K562 (cell line): Measurements from ENCODE around the gene TVP23A. TPM values are rescaled to one million over a fixed set of nuclear protein-coding genes. Genes with fewer than 3 reads are reported as not detected.

ENCODE experiments used
- ATF3 ChIP-seq, 2 experiments: fragments of 450-650 bp in 1 of 2; sonication (generic) in 1 of 2; formaldehyde crosslinking in 1 of 2; IDR thresholded peaks in 1 of 2; conservative IDR thresholded peaks in 1 of 2; 2 replicates each; pipeline versions ENCODE4 v1.6.1 to v1.8.1; 2016 to 2023; ENCODE audit warnings: mild to moderate bottlenecking in 2 of 2, moderate library complexity in 2 of 2, inconsistent platforms in 1 of 2, missing genetic modification reagents in 1 of 2
- CBFA2T3 ChIP-seq: fragments of 450-650 bp; IDR thresholded peaks from 2 replicates; pipeline ENCODE4 v1.6.1; 2017
- CBFB ChIP-seq: sonication (generic); formaldehyde crosslinking; IDR thresholded peaks from 2 replicates; pipeline ENCODE4 v1.4.0; 2020; ENCODE audit warnings: mild to moderate bottlenecking, missing genetic modification reagents
- CHD7 ChIP-seq: fragments of 200-600 bp; sonication (generic); IDR thresholded peaks from one replicate; pipeline ENCODE4 v1.6.1; 2012; ENCODE audit warnings: mild to moderate bottlenecking, low read depth, low read length, inconsistent platforms
- GTF2B ChIP-seq: IDR thresholded peaks from 2 replicates; pipeline ENCODE4 v1.6.1; 2011; ENCODE audit not compliant: insufficient read length; ENCODE audit errors: extremely low read depth
- KDM5B ChIP-seq: fragments of 200-600 bp; sonication (generic); IDR thresholded peaks from 2 replicates; pipeline ENCODE4 v1.6.1; 2012; ENCODE audit warnings: low read depth, mild to moderate bottlenecking, moderate library complexity, low read length, control low read depth, inconsistent platforms; ENCODE audit not compliant: insufficient replicate concordance
- MEIS2 ChIP-seq: fragments of 450-650 bp; IDR thresholded peaks from 2 replicates; pipeline ENCODE4 v1.6.1; 2014; ENCODE audit warnings: mild to moderate bottlenecking; ENCODE audit not compliant: partially characterized antibody
- NFYB ChIP-seq: IDR thresholded peaks from 2 replicates; pipeline ENCODE4 v1.6.1; 2011; ENCODE audit warnings: mild to moderate bottlenecking, moderate library complexity; ENCODE audit not compliant: insufficient read length; ENCODE audit errors: extremely low read depth
- PTRF ChIP-seq: fragments of 450-650 bp; IDR thresholded peaks from 2 replicates; pipeline ENCODE4 v1.6.1; 2016; ENCODE audit warnings: mild to moderate bottlenecking, missing genetic modification characterization, missing compliant biosample characterization
- PURB ChIP-seq: sonication (generic); formaldehyde crosslinking; IDR thresholded peaks from 2 replicates; pipeline ENCODE4 v1.9.0; 2021; ENCODE audit warnings: low read depth, mild to moderate bottlenecking, missing genetic modification reagents
- RNF2 ChIP-seq: sonication (generic); IDR thresholded peaks from 2 replicates; pipeline ENCODE4 v1.6.1; 2016
- ZNF174 ChIP-seq: fragments of 250-450 bp; sonication (Bioruptor Pico); IDR thresholded peaks from 2 replicates; pipeline ENCODE4 v1.4.0; 2020; ENCODE audit warnings: mild to moderate bottlenecking
- ZNF717 ChIP-seq: fragments of 250-450 bp; sonication (Bioruptor Pico); IDR thresholded peaks from 2 replicates; pipeline ENCODE4 v1.5.0; 2021
- polyA plus RNA-seq, 8 experiments: library from polyadenylated mRNA; depleted of rRNA in 4 of 8; stranded (reverse) in 5 of 8; unstranded in 3 of 8; fragments of >200 nt; fragmentation: Nextera tagmentation in 2 of 8; fragmentation: Illumina TruSeq in 1 of 8; extraction: Ambion mirVana in 2 of 8; extraction: Trizol in 1 of 8; gene quantifications; 2 replicates each; pipeline versions ENCODE4 v1.2.1 to v1.2.3, GENCODE V29; 2011 to 2014; ENCODE audit warnings: inconsistent platforms in 1 of 8, missing spikeins in 1 of 8
- total RNA-seq, 7 experiments: library from RNA; depleted of rRNA in 6 of 7; stranded (reverse); fragments of >200 nt in 6 of 7; fragmentation: Illumina TruSeq in 2 of 7; extraction: Trizol in 2 of 7; gene quantifications; 2 replicates each; pipeline versions ENCODE4 v1.2.1 to v1.2.3, GENCODE V29; 2011 to 2021; ENCODE audit warnings: low replicate concordance in 1 of 7

TVP23A gene
- total and polyA plus RNA-seq, 9 of the 15 experiments (the other 6 are each of a cell fraction or from before 2014, with no cell fraction given) = 0.04 to 0.77 (median 0.10) TPM; not detected in 3

DNA sequence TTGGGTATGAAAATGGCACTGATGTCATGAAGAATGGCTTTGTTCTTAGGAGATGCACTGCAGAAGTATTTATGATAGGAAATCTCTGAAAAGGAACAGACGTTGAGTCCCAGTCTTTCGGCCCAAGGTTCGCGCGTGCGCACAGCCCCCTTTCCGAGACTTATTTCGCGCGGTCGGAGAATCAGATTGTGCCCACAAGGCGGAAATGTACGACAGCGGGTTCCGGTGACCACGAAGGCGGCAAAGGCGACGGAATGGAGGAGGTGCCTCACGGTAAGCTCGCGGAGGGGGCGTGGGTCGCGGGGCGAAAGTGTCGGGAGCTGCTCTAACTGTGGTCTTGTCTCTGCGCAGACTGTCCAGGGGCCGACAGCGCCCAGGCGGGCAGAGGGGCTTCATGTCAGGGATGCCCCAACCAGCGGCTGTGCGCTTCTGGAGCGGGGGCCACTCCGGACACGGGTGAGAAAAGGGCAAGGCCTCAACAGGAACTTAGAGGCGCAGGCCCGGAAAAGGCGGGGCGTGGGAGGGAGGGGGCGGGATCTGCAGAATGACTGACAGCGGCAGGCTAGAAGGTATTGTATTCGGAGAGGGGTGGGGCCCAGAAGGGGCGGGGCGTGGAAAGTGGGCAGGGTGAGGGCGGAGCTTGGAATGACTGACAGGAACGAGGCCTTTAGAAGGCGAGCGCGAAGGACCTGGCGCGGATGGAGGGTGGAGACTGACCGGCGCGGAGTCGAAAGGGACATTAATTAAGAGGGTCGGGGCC, 74.8 kb downstream of the TVP23A start, which contains the start of gene NUBP1 (continued):
- no peak for TF ChIP-seq CBFB (CRISPR knock-in tag)
- TF ChIP-seq GTF2B = no peak
- TF ChIP-seq RNF2 = no peak
- TF ChIP-seq PTRF (tag) = no peak
- TF ChIP-seq CBFA2T3 = no peak
- TF ChIP-seq CHD7 = no peak
- TF ChIP-seq PURB = no peak
- no peak for TF ChIP-seq ATF3 (IDR thresholded peaks at IDR 0.05)
- TF ChIP-seq ATF3 (CRISPR knock-in tag; conservative IDR thresholded peaks at IDR 0.05) = no peak
- TF ChIP-seq ZNF174 (CRISPR knock-in tag) = no peak
- peak; percentile 82 for TF ChIP-seq KDM5B
- no peak for TF ChIP-seq ZNF717 (CRISPR knock-in tag)
- peak; percentile 78 for TF ChIP-seq MEIS2
- TF ChIP-seq NFYB = no peak
